Activated T-cell treated with anti-CD3 and anti-CD28 coated beads, Interleukin-2, amount 50 U/mL, for 24 hours (primary cell): ENCODE data around the gene PLCB4.
"Not testable (repeated sequence)": the region's sequence is repeated elsewhere in the genome, so short reads cannot be mapped to it uniquely, and the experiment has no call there.

Experiments
- DNase-seq: peaks from one replicate; pipeline ENCODE4 v3.0.0-alpha.2; 2020
- H3K27ac Mint-ChIP-seq: 2 replicates; pipeline ENCODE4 v1.8.0; 2020; ENCODE audit warnings: mild to moderate bottlenecking, mixed read lengths
- H3K27me3 Mint-ChIP-seq: 2 replicates; pipeline ENCODE4 v1.8.0; 2020; ENCODE audit warnings: mixed read lengths
- H3K36me3 Mint-ChIP-seq: 2 replicates; pipeline ENCODE4 v1.8.0; 2020; ENCODE audit warnings: low read depth, mixed read lengths
- H3K4me1 Mint-ChIP-seq: 2 replicates; pipeline ENCODE4 v1.8.0; 2020; ENCODE audit warnings: low read depth, mixed read lengths
- H3K4me3 Mint-ChIP-seq: 2 replicates; pipeline ENCODE4 v1.8.0; 2020; ENCODE audit warnings: mild to moderate bottlenecking, moderate library complexity, mixed read lengths
- H3K9me3 Mint-ChIP-seq: 2 replicates; pipeline ENCODE4 v1.8.0; 2020; ENCODE audit warnings: mixed read lengths

Gene PLCB4

DNA sequence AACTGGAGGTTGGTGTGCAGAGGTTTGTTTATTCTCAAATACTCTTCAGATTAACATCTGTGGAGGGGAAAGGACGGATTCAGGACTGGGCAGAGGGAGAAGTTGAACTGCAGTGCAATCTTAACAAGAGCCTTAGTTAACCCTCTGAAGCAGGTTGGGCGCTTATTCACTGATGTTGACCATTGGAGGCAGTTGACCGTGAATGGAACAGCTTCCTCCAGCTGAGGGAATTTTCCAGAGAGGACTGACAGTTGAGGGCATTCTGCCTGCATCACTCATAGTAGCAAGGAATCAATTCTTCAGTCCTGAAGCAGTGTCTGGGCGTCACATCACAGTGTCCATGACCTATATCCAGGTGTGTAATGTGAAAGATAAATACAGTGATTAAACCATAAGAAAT lies 80.9 kb downstream of the PLCB4 start:
- Mint-ChIP-seq H3K27me3 (no peaks in the 10 kb centered on the region), H3K4me1 (no peaks in the 10 kb centered on the region), H3K4me3 (no peak overlapping the region), H3K36me3 (no peaks in the 10 kb centered on the region), H3K27ac (no peak overlapping the region), H3K9me3 (peaks cover 25% of the 10 kb centered on the region)
- DNase-seq: no peak

GRCh38 chr20:9150679-9151078 lies 81.8 kb downstream of the PLCB4 start:
- Mint-ChIP-seq H3K27ac (no peak overlapping the region), H3K9me3 (peaks cover 24% of the 10 kb centered on the region), H3K36me3 (no peaks in the 10 kb centered on the region), H3K27me3 (no peaks in the 10 kb centered on the region), H3K4me3 (no peak overlapping the region), H3K4me1 (no peaks in the 10 kb centered on the region)
- DNase-seq: no peak

GRCh38 chr20:9152139-9152538 lies 83.3 kb downstream of the PLCB4 start:
- H3K27me3 Mint-ChIP-seq, H3K27ac Mint-ChIP-seq, H3K4me1 Mint-ChIP-seq, H3K36me3 Mint-ChIP-seq, H3K4me3 Mint-ChIP-seq, DNase-seq: not testable (repeated sequence)
- peaks cover 22% of the 10 kb centered on the region for H3K9me3 Mint-ChIP-seq

- H3K4me3 Mint-ChIP-seq: no peak overlapping the region
- H3K27ac Mint-ChIP-seq: no peak overlapping the region
- DNase-seq: no peak
- H3K9me3 Mint-ChIP-seq: peaks cover 19% of the 10 kb centered on the region
- no peaks in the 10 kb centered on the region for H3K36me3 Mint-ChIP-seq
- H3K27me3 Mint-ChIP-seq: no peaks in the 10 kb centered on the region
- no peaks in the 10 kb centered on the region for H3K4me1 Mint-ChIP-seq
Measured at GRCh38 chr20:9154464-9155024, 85.7 kb downstream of the PLCB4 start.

- H3K9me3 Mint-ChIP-seq: peaks cover 15% of the 10 kb centered on the region
- DNase-seq: no peak
- no peak overlapping the region for H3K27ac Mint-ChIP-seq
- peaks cover 5% of the 10 kb centered on the region for H3K4me1 Mint-ChIP-seq
- H3K4me3 Mint-ChIP-seq: no peak overlapping the region
- no peaks in the 10 kb centered on the region for H3K36me3 Mint-ChIP-seq
- H3K27me3 Mint-ChIP-seq: no peaks in the 10 kb centered on the region
Measured at GRCh38 chr20:9156529-9157280, 87.8 kb downstream of the PLCB4 start.

DNA sequence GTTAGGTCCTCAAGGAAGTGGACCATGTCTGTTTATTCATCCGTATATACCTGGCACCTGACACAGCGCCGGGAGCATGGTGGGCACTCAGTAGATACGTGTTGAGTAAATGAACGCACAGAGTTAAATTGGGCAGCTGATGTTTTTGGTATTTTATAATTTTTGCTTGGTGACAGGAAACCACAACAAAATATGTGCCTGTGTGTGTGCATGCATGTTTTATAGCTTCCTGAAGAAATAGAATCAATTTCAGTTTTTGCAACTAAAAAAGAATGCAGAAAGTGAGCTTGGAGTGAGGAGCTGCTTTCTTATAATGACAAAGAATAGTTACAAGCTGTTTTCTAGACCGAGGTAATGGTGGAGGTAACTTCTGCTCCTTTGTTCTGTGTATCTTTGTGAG lies 91.4 kb downstream of the PLCB4 start:
- peaks cover 5% of the 10 kb centered on the region for H3K4me1 Mint-ChIP-seq
- no peak overlapping the region for H3K27ac Mint-ChIP-seq
- H3K9me3 Mint-ChIP-seq: no peaks in the 10 kb centered on the region
- H3K36me3 Mint-ChIP-seq: no peaks in the 10 kb centered on the region
- H3K27me3 Mint-ChIP-seq: no peaks in the 10 kb centered on the region
- no peak overlapping the region for H3K4me3 Mint-ChIP-seq
- DNase-seq: no peak

GRCh38 chr20:9160757-9161156 lies 91.9 kb downstream of the PLCB4 start:
- Mint-ChIP-seq H3K36me3 (no peaks in the 10 kb centered on the region), H3K27me3 (no peaks in the 10 kb centered on the region), H3K4me3 (no peak overlapping the region), H3K27ac (no peak overlapping the region), H3K9me3 (no peaks in the 10 kb centered on the region), H3K4me1 (peaks cover 5% of the 10 kb centered on the region)
- DNase-seq: no peak

- H3K27ac Mint-ChIP-seq: no peak overlapping the region
- DNase-seq: no peak
Measured at GRCh38 chr20:9161311-9161710, 92.4 kb downstream of the PLCB4 start.

GRCh38 chr20:9163251-9163650 lies 94.4 kb downstream of the PLCB4 start:
- H3K4me3 Mint-ChIP-seq: no peak overlapping the region
- H3K27me3 Mint-ChIP-seq: no peaks in the 10 kb centered on the region
- H3K4me1 Mint-ChIP-seq: peaks cover 5% of the 10 kb centered on the region
- no peak overlapping the region for H3K27ac Mint-ChIP-seq
- DNase-seq: no peak
- no peaks in the 10 kb centered on the region for H3K36me3 Mint-ChIP-seq
- no peaks in the 10 kb centered on the region for H3K9me3 Mint-ChIP-seq

More at GRCh38 chr20:9161311-9161710, 92.4 kb downstream of the PLCB4 start:
- H3K4me3 Mint-ChIP-seq: no peak overlapping the region
- no peaks in the 10 kb centered on the region for H3K27me3 Mint-ChIP-seq
- no peaks in the 10 kb centered on the region for H3K9me3 Mint-ChIP-seq
- H3K4me1 Mint-ChIP-seq: peaks cover 5% of the 10 kb centered on the region
- H3K36me3 Mint-ChIP-seq: no peaks in the 10 kb centered on the region

GRCh38 chr20:9163995-9164394 lies 95.1 kb downstream of the PLCB4 start:
- H3K9me3 Mint-ChIP-seq: no peaks in the 10 kb centered on the region
- H3K27me3 Mint-ChIP-seq: no peaks in the 10 kb centered on the region
- H3K4me3 Mint-ChIP-seq: no peak overlapping the region
- peaks cover 5% of the 10 kb centered on the region for H3K4me1 Mint-ChIP-seq
- no peaks in the 10 kb centered on the region for H3K36me3 Mint-ChIP-seq
- H3K27ac Mint-ChIP-seq: no peak overlapping the region
- DNase-seq: no peak

DNA sequence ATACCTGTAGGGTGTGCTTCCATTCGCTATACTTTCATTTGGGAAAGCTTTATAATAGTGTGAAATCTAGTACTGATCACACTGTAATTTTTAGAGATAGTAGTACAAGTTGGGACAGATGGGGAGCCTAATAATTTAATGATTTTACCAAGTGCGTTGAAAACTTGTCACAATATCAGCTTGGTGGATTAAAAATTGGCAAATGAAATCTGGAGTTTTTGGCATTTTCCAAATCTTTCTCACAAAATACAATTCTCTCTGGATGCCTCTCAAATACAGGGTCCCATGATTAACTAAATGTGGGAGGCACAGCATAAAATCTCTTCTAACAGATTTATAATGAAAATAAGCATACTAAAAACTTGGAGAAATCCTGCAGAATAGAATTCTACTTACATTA lies 96.4 kb downstream of the PLCB4 start:
- Mint-ChIP-seq H3K27ac (no peak overlapping the region), H3K4me1 (peaks cover 3% of the 10 kb centered on the region), H3K4me3 (no peak overlapping the region), H3K36me3 (no peaks in the 10 kb centered on the region), H3K9me3 (no peaks in the 10 kb centered on the region), H3K27me3 (no peaks in the 10 kb centered on the region)
- DNase-seq: no peak

GRCh38 chr20:9166153-9166780 lies 97.4 kb downstream of the PLCB4 start:
- H3K4me1 Mint-ChIP-seq: no peaks in the 10 kb centered on the region
- H3K36me3 Mint-ChIP-seq: no peaks in the 10 kb centered on the region
- no peaks in the 10 kb centered on the region for H3K9me3 Mint-ChIP-seq
- H3K27ac Mint-ChIP-seq: no peak overlapping the region
- no peak overlapping the region for H3K4me3 Mint-ChIP-seq
- DNase-seq: no peak
- no peaks in the 10 kb centered on the region for H3K27me3 Mint-ChIP-seq

DNA sequence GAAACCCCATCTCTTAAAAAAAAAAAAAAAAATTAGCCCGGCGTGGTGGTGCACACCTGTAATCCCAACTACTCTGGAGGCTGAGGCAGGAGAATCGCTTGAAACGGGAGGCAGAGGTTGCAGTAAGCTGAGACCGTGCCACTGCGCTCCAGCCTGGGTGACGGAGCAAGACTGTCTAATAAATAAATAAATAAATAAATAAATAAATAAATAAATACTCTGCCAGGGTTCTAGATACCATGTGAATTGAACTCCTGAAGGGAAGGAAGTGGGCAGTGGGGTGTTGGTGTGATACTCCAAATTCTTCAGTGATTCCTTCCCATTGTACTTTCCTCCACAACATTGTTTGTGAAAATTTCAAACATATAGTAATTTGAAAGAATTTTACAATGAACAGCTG lies 100.5 kb downstream of the PLCB4 start:
- H3K4me1 Mint-ChIP-seq: no peaks in the 10 kb centered on the region
- DNase-seq: no peak
- H3K27ac Mint-ChIP-seq: no peak overlapping the region
- no peak overlapping the region for H3K4me3 Mint-ChIP-seq
- no peaks in the 10 kb centered on the region for H3K36me3 Mint-ChIP-seq
- H3K9me3 Mint-ChIP-seq: no peaks in the 10 kb centered on the region
- no peaks in the 10 kb centered on the region for H3K27me3 Mint-ChIP-seq

DNA sequence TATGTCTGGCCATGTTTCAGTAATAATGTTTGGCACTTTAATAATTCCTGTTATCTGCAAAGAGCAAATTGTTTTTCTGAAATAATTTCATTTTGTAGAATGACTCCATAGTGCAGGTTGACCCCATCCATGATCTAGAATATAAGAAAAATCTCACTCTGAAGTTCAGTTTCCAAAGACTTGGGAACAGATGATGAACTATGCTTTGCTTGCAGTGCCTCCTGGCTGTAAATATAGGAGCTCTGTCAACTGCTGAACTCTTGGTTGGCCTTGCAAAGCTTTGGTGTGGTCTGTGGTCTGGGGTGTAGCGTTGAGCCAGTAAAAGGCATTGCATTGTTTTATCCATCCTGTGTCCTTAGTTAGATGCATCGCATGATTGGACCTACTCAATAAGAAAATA lies 104.0 kb downstream of the PLCB4 start:
- H3K4me3 Mint-ChIP-seq: no peak overlapping the region
- no peaks in the 10 kb centered on the region for H3K4me1 Mint-ChIP-seq
- H3K27me3 Mint-ChIP-seq: no peaks in the 10 kb centered on the region
- DNase-seq: no peak
- H3K27ac Mint-ChIP-seq: no peak overlapping the region
- H3K36me3 Mint-ChIP-seq: no peaks in the 10 kb centered on the region
- no peaks in the 10 kb centered on the region for H3K9me3 Mint-ChIP-seq

DNA sequence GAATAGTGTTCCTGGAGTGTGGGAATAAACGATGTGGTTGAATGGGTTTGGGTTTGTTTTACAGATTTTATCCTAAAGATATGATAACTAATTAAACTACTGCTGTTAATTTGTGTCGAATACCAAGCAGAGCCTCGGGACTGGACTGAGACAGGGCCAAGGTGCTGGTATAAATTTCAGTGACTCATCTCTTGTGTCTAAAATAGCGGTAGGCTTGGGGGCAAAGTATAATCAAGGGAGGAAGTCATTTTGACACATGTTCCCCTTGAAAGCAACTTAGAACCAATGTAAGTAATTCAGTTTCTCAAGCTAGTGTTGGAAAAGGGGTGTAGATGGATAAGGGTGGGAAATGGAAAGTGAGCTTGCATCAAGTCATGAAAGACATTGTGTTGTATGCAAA lies 108.4 kb downstream of the PLCB4 start:
- DNase-seq: no peak
- Mint-ChIP-seq H3K27ac (no peak overlapping the region), H3K4me1 (no peaks in the 10 kb centered on the region), H3K27me3 (no peaks in the 10 kb centered on the region), H3K9me3 (no peaks in the 10 kb centered on the region), H3K36me3 (no peaks in the 10 kb centered on the region), H3K4me3 (no peak overlapping the region)
